PC-3 (cell line): ENCODE data around the gene OSBPL1A. TPM values are rescaled to one million over a fixed set of nuclear protein-coding genes. Genes with fewer than 3 reads are reported as not detected.

Source experiments
- ATAC-seq: fragments of 200-7000 bp; cut with Tn5 transposase; 2 replicates; pipeline ENCODE4 v1.9.1; 2020; ENCODE audit warnings: mild to moderate bottlenecking, moderate library complexity
- BruUV-seq: library from RNA; stranded (reverse); fragments of 400-500 nt; replicated peaks from 2 replicates; lab custom pipeline; 2021; lab: Mats Ljungman, UMichigan
- CTCF ChIA-PET: fragments of 300-600 bp; sonication (Branson Sonifier 250); formaldehyde crosslinking; loops from one replicate; lab custom pipeline; 2022; ENCODE audit warnings: antibody characterized with exemption; lab: Charles Lee
- POLR2A ChIA-PET: fragments of 300-600 bp; sonication (Branson Sonifier 250); formaldehyde crosslinking; loops from one replicate; lab custom pipeline; 2022; ENCODE audit warnings: antibody characterized with exemption; ENCODE audit not compliant: unreplicated experiment; lab: Charles Lee
- DNase-seq: peaks from one replicate; pipeline ENCODE4 v3.0.0-alpha.2; 2015
- H2AFZ ChIP-seq: fragments of 300-600 bp; sonication (generic); 2 replicates; pipeline ENCODE4 v1.6.0; 2016; ENCODE audit warnings: antibody characterized with exemption, low read length
- H3F3A ChIP-seq: fragments of 300-600 bp; sonication (generic); one replicate; pipeline ENCODE4 v1.6.0; 2017; ENCODE audit warnings: antibody characterized with exemption, low read length, control low read depth, mild to moderate bottlenecking; ENCODE audit not compliant: unreplicated experiment
- H3K27ac ChIP-seq: fragments of 300-600 bp; sonication (generic); 2 replicates; pipeline ENCODE4 v1.5.1; 2016; ENCODE audit warnings: mild to moderate bottlenecking, low read length
- H3K27me3 ChIP-seq: fragments of 300-600 bp; sonication (generic); 2 replicates; pipeline ENCODE4 v1.6.1; 2016; ENCODE audit warnings: low read length, mixed read lengths
- H3K36me3 ChIP-seq: fragments of 300-600 bp; sonication (generic); 2 replicates; pipeline ENCODE4 v1.6.1; 2016; ENCODE audit warnings: low read depth, mixed run types, low read length, mixed read lengths
- H3K4me1 ChIP-seq: fragments of 300-600 bp; sonication (generic); 2 replicates; pipeline ENCODE4 v1.5.1; 2016; ENCODE audit warnings: low read length; ENCODE audit not compliant: insufficient read depth
- H3K4me2 ChIP-seq: fragments of 300-600 bp; sonication (generic); 2 replicates; pipeline ENCODE4 v1.6.0; 2016; ENCODE audit warnings: low read length
- H3K4me3 ChIP-seq: fragments of 300-600 bp; sonication (generic); 2 replicates; pipeline ENCODE4 v1.5.1; 2016; ENCODE audit warnings: mild to moderate bottlenecking, low read length, mixed read lengths
- H3K79me2 ChIP-seq: fragments of 300-600 bp; sonication (generic); 2 replicates; pipeline ENCODE4 v1.6.1; 2017; ENCODE audit warnings: low read length, mixed read lengths
- H3K9ac ChIP-seq: fragments of 300-600 bp; sonication (generic); 2 replicates; pipeline ENCODE4 v1.6.0; 2016; ENCODE audit warnings: mild to moderate bottlenecking, low read length
- H3K9me2 ChIP-seq: fragments of 300-600 bp; sonication (generic); replicated peaks from 2 replicates; pipeline ENCODE4 v1.6.1; 2016; ENCODE audit warnings: mixed run types, low read length, mixed read lengths
- H3K9me3 ChIP-seq: fragments of 300-600 bp; sonication (generic); 2 replicates; pipeline ENCODE4 v1.6.1; 2016; ENCODE audit warnings: low read length, mixed read lengths
- H4K20me1 ChIP-seq: fragments of 300-600 bp; sonication (generic); 2 replicates; pipeline ENCODE4 v1.6.1; 2016; ENCODE audit warnings: low read length, mixed read lengths
- CTCF ChIP-seq: fragments of 300-600 bp; sonication (generic); conservative IDR thresholded peaks from 2 replicates; pipeline ENCODE4 v1.5.1; 2017; ENCODE audit warnings: antibody characterized with exemption, low read depth, mild to moderate bottlenecking, low read length
- EZH2 ChIP-seq: fragments of 300-600 bp; sonication (generic); IDR thresholded peaks from one replicate; pipeline ENCODE4 v1.6.1; 2017; ENCODE audit warnings: antibody characterized with exemption, mild to moderate bottlenecking, low read length; ENCODE audit not compliant: unreplicated experiment
- EZH2phosphoT487 ChIP-seq: fragments of 300-600 bp; sonication (generic); IDR thresholded peaks from 2 replicates; pipeline ENCODE4 v1.6.1; 2018; ENCODE audit warnings: mild to moderate bottlenecking, antibody characterized with exemption, low read length, borderline replicate concordance
- intact Hi-C: fragments of 100-400 bp; cut with micrococcal nuclease; formaldehyde crosslinking; loops from 2 replicates; pipeline ENCODE4 v1.9.0; 2023
- total RNA-seq: library from RNA; depleted of rRNA; stranded (reverse); fragments of >200 nt; gene quantifications from 2 replicates; pipeline ENCODE4 v1.2.3, GENCODE V29; 2014

OSBPL1A gene
- total RNA-seq, 1 experiment from 2014 or later, result 39.7 TPM

- H3K9ac ChIP-seq, result no peak overlapping the region
- H3K4me3 ChIP-seq, result no peak overlapping the region
- no peaks in the 10 kb centered on the region for H3K4me1 ChIP-seq
- H3K27me3 ChIP-seq, result no peaks in the 10 kb centered on the region
- H4K20me1 ChIP-seq, result no peaks in the 10 kb centered on the region
- H2AFZ ChIP-seq, result no peak overlapping the region
- ChIA-PET CTCF (interaction anchor here (0.6 kb wide), 1 partner anchor 148 kb away, joined by 3 read pairs; no protein-coding TSS in a partner anchor), POLR2A (interaction anchor here (0.6 kb wide), 1 partner anchor 26 kb away, joined by 3 read pairs; no protein-coding TSS in a partner anchor)
- H3F3A ChIP-seq, result no peaks in the 10 kb centered on the region
- H3K9me2 ChIP-seq, result no peaks in the 10 kb centered on the region
- no peaks in the 10 kb centered on the region for H3K36me3 ChIP-seq
- BruUV-seq, result no TSS peak
- no peak for TF ChIP-seq EZH2
- TF ChIP-seq CTCF, result no peak
- TF ChIP-seq EZH2phosphoT487, result no peak
- DNase-seq (no peak), ATAC-seq (no peak)
- intact Hi-C loops, result no loop called here
- H3K79me2 ChIP-seq, result no peaks in the 10 kb centered on the region
- no peak overlapping the region for H3K27ac ChIP-seq
- H3K4me2 ChIP-seq, result no peak overlapping the region
- no peaks in the 10 kb centered on the region for H3K9me3 ChIP-seq
These were observed 56.3 kb downstream of the OSBPL1A start for GRCh38 chr18:24341361-24341760.

GRCh38 chr18:24333084-24333483, 64.5 kb downstream of the OSBPL1A start:
- H3K27me3 ChIP-seq, result no peaks in the 10 kb centered on the region
- no peaks in the 10 kb centered on the region for H3K36me3 ChIP-seq
- no TSS peak for BruUV-seq
- H2AFZ ChIP-seq, result no peak overlapping the region
- no peak overlapping the region for H3K4me3 ChIP-seq
- intact Hi-C loops, result no loop called here
- H3K4me1 ChIP-seq, result no peaks in the 10 kb centered on the region
- DNase-seq (no peak), ATAC-seq (no peak)
- H3K9me3 ChIP-seq, result no peaks in the 10 kb centered on the region
- no peaks in the 10 kb centered on the region for H3F3A ChIP-seq
- H3K79me2 ChIP-seq, result no peaks in the 10 kb centered on the region
- no peak overlapping the region for H3K27ac ChIP-seq
- ChIA-PET CTCF (no interaction called here), POLR2A (no interaction called here)
- H3K4me2 ChIP-seq, result no peak overlapping the region
- no peaks in the 10 kb centered on the region for H4K20me1 ChIP-seq
- TF ChIP-seq EZH2phosphoT487, result no peak
- no peak for TF ChIP-seq EZH2
- TF ChIP-seq CTCF, result no peak
- H3K9ac ChIP-seq, result no peak overlapping the region
- no peaks in the 10 kb centered on the region for H3K9me2 ChIP-seq

GRCh38 chr18:24326211-24326610, 71.4 kb downstream of the OSBPL1A start:
- H3K27me3 ChIP-seq, result no peaks in the 10 kb centered on the region
- TF ChIP-seq EZH2phosphoT487 (no peak), CTCF (no peak), EZH2 (no peak)
- H4K20me1 ChIP-seq, result no peaks in the 10 kb centered on the region
- no peaks in the 10 kb centered on the region for H3K36me3 ChIP-seq
- no peaks in the 10 kb centered on the region for H3K9me3 ChIP-seq
- POLR2A ChIA-PET, result no interaction called here
- H3K4me1 ChIP-seq, result no peaks in the 10 kb centered on the region
- intact Hi-C loops, result no loop called here
- H3K27ac ChIP-seq, result no peak overlapping the region
- BruUV-seq, result no TSS peak
- H3K9me2 ChIP-seq, result no peaks in the 10 kb centered on the region
- no peaks in the 10 kb centered on the region for H3F3A ChIP-seq
- CTCF ChIA-PET, result no interaction called here
- no peak overlapping the region for H3K9ac ChIP-seq
- DNase-seq, result no peak
- no peak overlapping the region for H3K4me2 ChIP-seq
- H3K79me2 ChIP-seq, result no peaks in the 10 kb centered on the region
- H3K4me3 ChIP-seq, result no peak overlapping the region
- H2AFZ ChIP-seq, result no peak overlapping the region
- ATAC-seq, result no peak
